ENCODE measurements around the gene CDKN2C. TPM values are rescaled to one million over a fixed set of nuclear protein-coding genes. Genes with fewer than 3 reads are reported as not detected.
"Not testable (repeated sequence)": the region's sequence is repeated elsewhere in the genome, so short reads cannot be mapped to it uniquely, and the experiment has no call there.

Gene CDKN2C
- total and polyA plus RNA-seq, 10 of the 15 experiments (the other 5 are each of a cell fraction or from before 2014, with no cell fraction given) = 3.3 to 11.7 (median 6.0) TPM

DNA sequence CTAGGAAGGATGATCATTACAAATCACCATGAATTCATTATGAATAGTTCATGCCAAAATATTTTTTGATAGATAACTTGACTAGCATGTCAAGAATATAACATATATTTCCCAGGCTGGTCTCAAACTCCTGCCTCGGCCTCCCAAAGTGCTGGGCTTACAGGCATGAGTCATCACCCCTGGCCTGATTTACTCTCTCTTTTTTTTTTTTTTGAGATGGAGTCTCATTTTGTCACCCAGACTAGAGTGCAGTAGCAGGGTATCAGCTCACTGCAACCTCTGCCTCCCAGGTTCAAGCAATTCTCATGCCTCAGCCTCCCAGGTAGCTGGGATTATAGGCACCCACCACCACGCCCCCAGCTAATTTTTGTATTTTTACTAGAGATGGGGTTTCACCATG is 34.8 kb upstream of the CDKN2C start:
- H3K4me3 ChIP-seq; FAIRE-seq; DNase-seq (ENCODE audit: low read depth, low spot score); H3K9ac ChIP-seq (ENCODE audit: control insufficient read depth, insufficient read depth, low read length); POLR2A ChIA-PET; H4K20me1 ChIP-seq (ENCODE audit: control insufficient read depth, insufficient read depth); H2AFZ ChIP-seq (ENCODE audit: control insufficient read depth, low read depth, low read length); ATAC-seq; H3K4me1 ChIP-seq (ENCODE audit: control insufficient read depth, insufficient read depth, low read length); H3K27ac ChIP-seq (ENCODE audit: control insufficient read depth, insufficient read depth); in situ Hi-C loops (cut with MboI); H3K4me2 ChIP-seq (ENCODE audit: control insufficient read depth, insufficient read depth); BruUV-seq (replicated peaks); H3K9me3 ChIP-seq (replicated peaks; ENCODE audit: control insufficient read depth, insufficient read depth, low read length); H3K27me3 ChIP-seq (replicated peaks in 1 of 2; ENCODE audit: control insufficient read depth in 2 of 2, insufficient read depth in 2 of 2, low read length in 1 of 2); H3K36me3 ChIP-seq (ENCODE audit: control insufficient read depth in 2 of 2, insufficient read depth in 2 of 2, low read length in 1 of 2); intact Hi-C loops (cut with micrococcal nuclease; ENCODE audit: unreplicated experiment): not testable (repeated sequence)
- 87% methylated on average over 2 of the region's 2 CpGs for WGBS (ENCODE audit: insufficient coverage, insufficient replicate concordance, low lambda C conversion rate, missing lambda C conversion rate)
- CTCF ChIA-PET = interaction anchor here (1.2 to 1.5 kb wide), 2 partner anchors 10 to 258 kb away, joined by 4 to 5 read pairs; no protein-coding TSS in a partner anchor
- SMC1A ChIA-PET (ENCODE audit: uncharacterized antibody, unreplicated experiment) = interaction anchor here (0.7 to 1.9 kb wide), 4 partner anchors 11 to 903 kb away, joined by 3 to 4 read pairs (median 3); partner anchors contain the start of gene CDKN2C
- H3K79me2 ChIP-seq (ENCODE audit: control insufficient read depth, insufficient read depth, low read length) = peaks cover 14% of the 10 kb centered on the region
- RAD21 ChIA-PET (ENCODE audit: unreplicated experiment) = interaction anchor here (1.5 kb wide), 1 partner anchor 62 kb away, joined by 4 read pairs; no protein-coding TSS in a partner anchor

GRCh38 chr1:50936321-50936720 is 33.7 kb upstream of the CDKN2C start:
- 44% methylated on average over 2 of the region's 2 CpGs for WGBS (ENCODE audit: insufficient coverage, insufficient replicate concordance, low lambda C conversion rate, missing lambda C conversion rate)
- Histone ChIP-seq H3K4me2 (ENCODE audit: control insufficient read depth, insufficient read depth) (no peak overlapping the region), H4K20me1 (ENCODE audit: control insufficient read depth, insufficient read depth) (no peaks in the 10 kb centered on the region), H3K4me3 (no peak overlapping the region), H3K79me2 (ENCODE audit: control insufficient read depth, insufficient read depth, low read length) (peaks cover 14% of the 10 kb centered on the region), H3K9me3 (replicated peaks; ENCODE audit: control insufficient read depth, insufficient read depth, low read length) (no peaks in the 10 kb centered on the region; the same call in 1 of the 3 replicates), H3K27me3 (replicated peaks in 1 of 2; ENCODE audit: control insufficient read depth in 2 of 2, insufficient read depth in 2 of 2, low read length in 1 of 2) (no peaks in the 10 kb centered on the region), H3K9ac (ENCODE audit: control insufficient read depth, insufficient read depth, low read length) (no peak overlapping the region), H3K36me3 (ENCODE audit: control insufficient read depth in 2 of 2, insufficient read depth in 2 of 2, low read length in 1 of 2) (no peaks in the 10 kb centered on the region; a peak in 1 of 4 replicates), H3K4me1 (ENCODE audit: control insufficient read depth, insufficient read depth, low read length) (no peaks in the 10 kb centered on the region), H2AFZ (ENCODE audit: control insufficient read depth, low read depth, low read length) (no peak overlapping the region), H3K27ac (ENCODE audit: control insufficient read depth, insufficient read depth) (no peak overlapping the region)
- CTCF ChIA-PET = interaction anchor here (1.2 to 1.4 kb wide), 2 partner anchors 15 to 162 kb away, joined by 3 to 4 read pairs; no protein-coding TSS in a partner anchor
- DNase-seq (ENCODE audit: low read depth, low spot score) (no peak), ATAC-seq (no peak), FAIRE-seq (no peak)
- intact Hi-C loops (cut with micrococcal nuclease; ENCODE audit: unreplicated experiment) = no loop called here
- in situ Hi-C loops (cut with MboI) = no loop called here
- SMC1A ChIA-PET (ENCODE audit: uncharacterized antibody, unreplicated experiment) = interaction anchor here (1.0 to 1.9 kb wide), 2 partner anchors 19 to 34 kb away, joined by 3 to 4 read pairs; partner anchors contain the start of gene CDKN2C
- BruUV-seq (replicated peaks) = no TSS peak
- POLR2A ChIA-PET = no interaction called here
- RAD21 ChIA-PET (ENCODE audit: unreplicated experiment) = interaction anchor here (1.5 kb wide), 1 partner anchor 63 kb away, joined by 4 read pairs; no protein-coding TSS in a partner anchor
- no peak for TF ChIP-seq SREBF1 (IDR thresholded peaks at IDR 0.05; ENCODE audit: low read length)
- TF ChIP-seq, protein P1, sequence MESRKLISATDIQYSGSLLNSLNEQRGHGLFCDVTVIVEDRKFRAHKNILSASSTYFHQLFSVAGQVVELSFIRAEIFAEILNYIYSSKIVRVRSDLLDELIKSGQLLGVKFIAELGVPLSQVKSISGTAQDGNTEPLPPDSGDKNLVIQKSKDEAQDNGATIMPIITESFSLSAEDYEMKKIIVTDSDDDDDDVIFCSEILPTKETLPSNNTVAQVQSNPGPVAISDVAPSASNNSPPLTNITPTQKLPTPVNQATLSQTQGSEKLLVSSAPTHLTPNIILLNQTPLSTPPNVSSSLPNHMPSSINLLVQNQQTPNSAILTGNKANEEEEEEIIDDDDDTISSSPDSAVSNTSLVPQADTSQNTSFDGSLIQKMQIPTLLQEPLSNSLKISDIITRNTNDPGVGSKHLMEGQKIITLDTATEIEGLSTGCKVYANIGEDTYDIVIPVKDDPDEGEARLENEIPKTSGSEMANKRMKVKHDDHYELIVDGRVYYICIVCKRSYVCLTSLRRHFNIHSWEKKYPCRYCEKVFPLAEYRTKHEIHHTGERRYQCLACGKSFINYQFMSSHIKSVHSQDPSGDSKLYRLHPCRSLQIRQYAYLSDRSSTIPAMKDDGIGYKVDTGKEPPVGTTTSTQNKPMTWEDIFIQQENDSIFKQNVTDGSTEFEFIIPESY (IDR thresholded peaks at IDR 0.05) = no peak
- TF ChIP-seq SMAD1 (IDR thresholded peaks at IDR 0.05; ENCODE audit: low read depth, partially characterized antibody) = no peak
- TF ChIP-seq ZBTB4 (CRISPR knock-in tag; IDR thresholded peaks at IDR 0.05) = no peak
- TF ChIP-seq SMC3 (IDR thresholded peaks at IDR 0.05; ENCODE audit: borderline replicate concordance, low read length) = no peak
- TF ChIP-seq IRF4 (IDR thresholded peaks at IDR 0.05; ENCODE audit: low read depth, low read length) = no peak
- no peak for TF ChIP-seq NFYB (IDR thresholded peaks at IDR 0.05; ENCODE audit: insufficient read depth, low read depth, low read length)
- no peak for TF ChIP-seq STAT3 (IDR thresholded peaks at IDR 0.05; ENCODE audit: low read depth, low read length)
- TF ChIP-seq MYC (IDR thresholded peaks at IDR 0.05; ENCODE audit: insufficient read depth, insufficient read length, insufficient replicate concordance, low read length, severe bottlenecking) = no peak
- TF ChIP-seq RAD51 (IDR thresholded peaks at IDR 0.05) = no peak
- no peak for TF ChIP-seq RBBP5 (conservative IDR thresholded peaks at IDR 0.05)
- no peak for TF ChIP-seq KLF5 (IDR thresholded peaks at IDR 0.05; ENCODE audit: partially characterized antibody)
